Loucy (cell line): ENCODE data around the gene CDH4.

Experiments
- H2AFZ ChIP-seq: fragments of 200-600 bp; sonication (generic); 2 replicates; pipeline ENCODE4 v1.6.0; 2016; ENCODE audit warnings: antibody characterized with exemption, mild to moderate bottlenecking, low read length, moderate library complexity
- H3F3A ChIP-seq: fragments of 200-600 bp; 2 replicates; pipeline ENCODE4 v1.6.0; 2016; ENCODE audit warnings: antibody characterized with exemption, low read depth, mild to moderate bottlenecking
- H3K27me3 ChIP-seq: fragments of 200-600 bp; sonication (generic); 2 replicates; pipeline ENCODE4 v1.6.1; 2014; ENCODE audit warnings: low read length, mild to moderate bottlenecking; ENCODE audit not compliant: insufficient read depth, poor library complexity, severe bottlenecking
- H3K36me3 ChIP-seq: fragments of 200-600 bp; sonication (generic); 2 replicates; pipeline ENCODE4 v1.6.1; 2016; ENCODE audit warnings: low read length; ENCODE audit not compliant: insufficient read depth
- H3K4me1 ChIP-seq: fragments of 200-600 bp; sonication (generic); 2 replicates; pipeline ENCODE4 v1.5.1; 2014; ENCODE audit warnings: low read length, mild to moderate bottlenecking; ENCODE audit not compliant: insufficient read depth, poor library complexity, severe bottlenecking
- H3K4me2 ChIP-seq: fragments of 200-600 bp; sonication (generic); 2 replicates; pipeline ENCODE4 v1.6.0; 2014; ENCODE audit warnings: antibody characterized with exemption, low read length, low read depth, mild to moderate bottlenecking; ENCODE audit not compliant: poor library complexity, severe bottlenecking
- H3K4me3 ChIP-seq: fragments of 200-600 bp; sonication (generic); 2 replicates; pipeline ENCODE4 v1.5.1; 2014; ENCODE audit warnings: low read length, mild to moderate bottlenecking, mixed read lengths; ENCODE audit not compliant: poor library complexity, severe bottlenecking
- H3K79me2 ChIP-seq: fragments of 200-600 bp; sonication (generic); 2 replicates; pipeline ENCODE4 v1.6.1; 2014; ENCODE audit warnings: low read length; ENCODE audit not compliant: insufficient read depth
- H3K9ac ChIP-seq: fragments of 200-600 bp; sonication (generic); 2 replicates; pipeline ENCODE4 v1.6.0; 2014; ENCODE audit warnings: mild to moderate bottlenecking, low read depth, low read length, moderate library complexity; ENCODE audit not compliant: poor library complexity, severe bottlenecking
- H3K9me2 ChIP-seq: fragments of 200-600 bp; sonication (generic); replicated peaks from 2 replicates; pipeline ENCODE4 v1.6.1; 2016; ENCODE audit warnings: low read depth, low read length, mixed read lengths
- H3K9me3 ChIP-seq: fragments of 200-600 bp; sonication (generic); 2 replicates; pipeline ENCODE4 v1.6.1; 2014; ENCODE audit warnings: mild to moderate bottlenecking, antibody characterized with exemption, low read length, low read depth; ENCODE audit not compliant: insufficient read depth
- H4K20me1 ChIP-seq: fragments of 200-600 bp; sonication (generic); 2 replicates; pipeline ENCODE4 v1.6.0; 2014; ENCODE audit warnings: antibody characterized with exemption, low read length, mild to moderate bottlenecking; ENCODE audit not compliant: insufficient read depth, poor library complexity, severe bottlenecking
- EZH2phosphoT487 ChIP-seq: fragments of 200-600 bp; IDR thresholded peaks from 2 replicates; pipeline ENCODE4 v1.6.1; 2018; ENCODE audit warnings: antibody characterized with exemption, mild to moderate bottlenecking, moderate library complexity, borderline replicate concordance
- TF ChIP-seq, protein P1 (sequence below): fragments of 200-600 bp; sonication (generic); conservative IDR thresholded peaks from 2 replicates; pipeline ENCODE4 v1.5.1; 2014; ENCODE audit warnings: mild to moderate bottlenecking, antibody characterized with exemption, low read length

CDH4 gene

DNA sequence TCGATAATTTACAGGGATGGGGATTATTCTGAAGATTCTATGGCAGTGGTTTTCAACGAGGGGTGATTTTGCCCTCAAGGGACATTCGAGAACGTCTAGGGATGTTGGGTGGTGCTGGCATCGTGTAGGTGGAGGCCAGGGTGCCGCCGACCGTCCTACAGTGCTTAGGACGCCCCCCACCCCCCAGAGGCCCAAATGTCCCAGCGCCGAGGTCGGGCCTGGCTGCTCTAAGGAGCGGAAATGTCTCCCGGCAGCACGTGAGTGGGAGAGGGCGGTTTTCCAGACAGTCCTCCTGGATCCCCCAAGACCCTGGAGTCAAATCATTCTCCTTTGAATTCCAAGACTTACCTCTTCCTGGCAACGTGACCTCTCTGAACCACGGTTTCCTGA is 101.9 kb downstream of the CDH4 start:
- Histone ChIP-seq H3K4me3 (no peak overlapping the region), H3K4me2 (no peak overlapping the region)

DNA sequence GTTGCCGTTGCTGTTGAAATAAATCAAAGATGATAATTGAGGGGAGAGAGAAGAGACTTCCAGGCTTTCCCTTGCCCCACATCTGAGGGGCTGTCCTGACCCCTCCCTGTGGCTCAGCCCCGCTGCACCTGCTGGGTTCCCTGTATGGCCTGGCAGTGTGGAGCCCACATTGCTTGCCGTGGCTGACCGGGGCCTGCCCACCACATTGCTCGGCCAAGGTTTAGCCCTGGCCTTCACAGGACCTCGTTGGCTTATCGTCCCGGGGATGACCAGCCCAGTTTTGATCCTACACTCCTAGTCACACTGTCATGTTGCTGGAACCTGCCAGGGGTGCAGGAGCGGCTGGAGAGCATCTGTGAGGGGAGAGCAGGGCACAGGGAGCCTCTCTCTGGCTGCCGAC is 102.4 kb downstream of the CDH4 start:
- TF ChIP-seq, protein P1, sequence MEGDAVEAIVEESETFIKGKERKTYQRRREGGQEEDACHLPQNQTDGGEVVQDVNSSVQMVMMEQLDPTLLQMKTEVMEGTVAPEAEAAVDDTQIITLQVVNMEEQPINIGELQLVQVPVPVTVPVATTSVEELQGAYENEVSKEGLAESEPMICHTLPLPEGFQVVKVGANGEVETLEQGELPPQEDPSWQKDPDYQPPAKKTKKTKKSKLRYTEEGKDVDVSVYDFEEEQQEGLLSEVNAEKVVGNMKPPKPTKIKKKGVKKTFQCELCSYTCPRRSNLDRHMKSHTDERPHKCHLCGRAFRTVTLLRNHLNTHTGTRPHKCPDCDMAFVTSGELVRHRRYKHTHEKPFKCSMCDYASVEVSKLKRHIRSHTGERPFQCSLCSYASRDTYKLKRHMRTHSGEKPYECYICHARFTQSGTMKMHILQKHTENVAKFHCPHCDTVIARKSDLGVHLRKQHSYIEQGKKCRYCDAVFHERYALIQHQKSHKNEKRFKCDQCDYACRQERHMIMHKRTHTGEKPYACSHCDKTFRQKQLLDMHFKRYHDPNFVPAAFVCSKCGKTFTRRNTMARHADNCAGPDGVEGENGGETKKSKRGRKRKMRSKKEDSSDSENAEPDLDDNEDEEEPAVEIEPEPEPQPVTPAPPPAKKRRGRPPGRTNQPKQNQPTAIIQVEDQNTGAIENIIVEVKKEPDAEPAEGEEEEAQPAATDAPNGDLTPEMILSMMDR, result no peak
- no peak for TF ChIP-seq EZH2phosphoT487
- Histone ChIP-seq H3K27me3 (no peaks in the 10 kb centered on the region), H3K4me1 (no peaks in the 10 kb centered on the region), H4K20me1 (no peaks in the 10 kb centered on the region), H2AFZ (no peak overlapping the region), H3K36me3 (no peaks in the 10 kb centered on the region), H3K4me2 (no peak overlapping the region), H3K4me3 (no peak overlapping the region), H3F3A (no peaks in the 10 kb centered on the region), H3K9ac (no peak overlapping the region), H3K9me3 (no peaks in the 10 kb centered on the region), H3K79me2 (no peaks in the 10 kb centered on the region), H3K9me2 (no peaks in the 10 kb centered on the region)

More for the DNA sequence above, 101.9 kb downstream of the CDH4 start:
- Histone ChIP-seq H3K36me3 (no peaks in the 10 kb centered on the region), H3K79me2 (no peaks in the 10 kb centered on the region), H2AFZ (no peak overlapping the region), H3K9ac (no peak overlapping the region), H3K9me3 (no peaks in the 10 kb centered on the region), H3K4me1 (no peaks in the 10 kb centered on the region), H3F3A (no peaks in the 10 kb centered on the region), H4K20me1 (no peaks in the 10 kb centered on the region), H3K27me3 (no peaks in the 10 kb centered on the region), H3K9me2 (no peaks in the 10 kb centered on the region)
- TF ChIP-seq, protein P1, result no peak
- TF ChIP-seq EZH2phosphoT487, result no peak

DNA sequence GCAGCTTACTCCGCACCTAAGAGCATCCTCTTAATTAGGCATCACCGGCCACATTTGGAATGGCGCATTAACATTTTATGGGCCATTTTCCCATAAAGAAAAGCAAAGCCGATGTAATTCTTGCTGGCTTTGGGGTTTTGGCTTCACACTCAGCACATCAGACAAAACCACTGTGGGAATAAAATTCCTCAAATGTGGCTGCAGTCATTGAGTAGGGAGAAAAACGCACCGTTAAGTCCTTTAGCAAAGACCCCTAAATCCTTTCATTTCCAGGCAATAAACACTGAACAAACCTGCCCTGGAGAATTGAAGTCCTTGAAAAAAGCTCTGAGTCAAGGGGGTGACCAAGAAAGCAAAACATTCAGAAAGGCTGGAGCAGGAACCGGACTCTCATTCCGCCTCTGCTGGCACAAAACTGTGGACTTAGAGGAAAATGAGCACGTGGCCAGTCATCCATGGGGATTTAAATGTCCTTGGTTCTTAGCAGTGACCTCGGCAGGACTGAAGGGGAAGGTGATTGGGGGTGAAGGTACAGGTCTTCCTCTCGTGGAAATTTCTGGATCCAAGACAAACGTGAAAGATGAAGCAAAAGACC is 102.9 kb downstream of the CDH4 start:
- no peaks in the 10 kb centered on the region for H3K79me2 ChIP-seq
- no peak overlapping the region for H3K4me3 ChIP-seq
- no peaks in the 10 kb centered on the region for H3K4me1 ChIP-seq
- TF ChIP-seq, protein P1, result no peak
- TF ChIP-seq EZH2phosphoT487, result no peak
- no peaks in the 10 kb centered on the region for H3K36me3 ChIP-seq
- no peaks in the 10 kb centered on the region for H3K9me3 ChIP-seq
- no peak overlapping the region for H3K9ac ChIP-seq
- no peaks in the 10 kb centered on the region for H4K20me1 ChIP-seq
- H3K9me2 ChIP-seq, result no peaks in the 10 kb centered on the region
- no peaks in the 10 kb centered on the region for H3K27me3 ChIP-seq
- no peak overlapping the region for H2AFZ ChIP-seq
- no peak overlapping the region for H3K4me2 ChIP-seq
- H3F3A ChIP-seq, result no peaks in the 10 kb centered on the region
